Measurements from ENCODE around the gene ISM1. TPM values are rescaled to one million over a fixed set of nuclear protein-coding genes. Genes with fewer than 3 reads are reported as not detected.

The ISM1 gene
- total RNA-seq, 2 donors from 2014 or later, result 0.59 to 1.3 TPM

DNA sequence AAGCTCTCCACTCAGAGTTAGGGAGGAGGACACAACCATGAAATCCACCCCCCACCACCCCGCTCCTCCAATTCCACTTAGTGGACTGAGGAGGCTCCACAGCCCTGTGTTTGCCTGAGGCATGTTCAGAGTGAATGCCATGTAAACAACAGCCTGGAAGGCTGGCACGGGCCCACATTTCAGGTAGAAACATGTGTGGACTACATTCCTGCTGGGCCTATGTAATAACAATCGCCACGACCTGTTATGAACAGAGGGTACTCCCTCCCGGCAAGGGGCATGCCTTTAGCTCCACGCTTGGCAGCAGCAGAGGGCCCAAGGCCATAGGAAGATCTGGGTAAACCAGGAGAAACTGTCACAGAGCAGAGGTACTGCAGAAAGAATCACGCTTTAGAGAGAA, 65.5 kb downstream of the ISM1 start:
- Histone ChIP-seq H3K9me3 (no peaks in the 10 kb centered on the region), H3K27me3 (no peaks in the 10 kb centered on the region), H3K27ac (no peak overlapping the region), H3K4me3 (no peak overlapping the region), H3K36me3 (no peaks in the 10 kb centered on the region), H3K4me1 (no peaks in the 10 kb centered on the region)
- no peak for DNase-seq (ENCODE audit: low spot score)
- TF ChIP-seq CTCF (IDR thresholded peaks at IDR 0.05), result no peak

DNA sequence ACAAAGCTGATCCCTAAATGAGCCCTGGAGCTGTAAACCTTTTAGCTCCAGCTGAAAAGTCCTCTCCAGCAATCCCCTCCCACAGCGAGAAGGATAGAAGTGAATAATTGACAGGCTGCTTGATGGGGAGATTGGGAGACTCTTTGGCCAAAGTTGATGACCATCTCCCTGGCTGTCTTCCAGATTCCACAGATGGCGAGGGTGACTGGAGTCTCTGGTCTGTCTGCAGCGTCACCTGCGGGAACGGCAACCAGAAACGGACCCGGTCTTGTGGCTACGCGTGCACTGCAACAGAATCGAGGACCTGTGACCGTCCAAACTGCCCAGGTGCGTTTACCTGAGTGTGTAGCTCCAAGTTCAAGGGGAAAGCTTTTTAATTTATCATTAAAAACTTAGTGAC, 67.3 kb downstream of the ISM1 start:
- no peaks in the 10 kb centered on the region for H3K36me3 ChIP-seq
- no peaks in the 10 kb centered on the region for H3K4me1 ChIP-seq
- DNase-seq (ENCODE audit: low spot score), result no peak
- no peaks in the 10 kb centered on the region for H3K27me3 ChIP-seq
- no peaks in the 10 kb centered on the region for H3K9me3 ChIP-seq
- H3K4me3 ChIP-seq, result no peak overlapping the region
- no peak overlapping the region for H3K27ac ChIP-seq
- TF ChIP-seq CTCF (IDR thresholded peaks at IDR 0.05), result no peak

- DNase-seq (ENCODE audit: low spot score), result no peak
- Histone ChIP-seq H3K27me3 (no peaks in the 10 kb centered on the region), H3K27ac (no peak overlapping the region), H3K4me1 (no peaks in the 10 kb centered on the region), H3K4me3 (no peak overlapping the region), H3K9me3 (no peaks in the 10 kb centered on the region), H3K36me3 (no peaks in the 10 kb centered on the region)
- TF ChIP-seq CTCF (IDR thresholded peaks at IDR 0.05), result no peak
Measured at GRCh38 chr20:13289031-13289430, 68.0 kb downstream of the ISM1 start.

- Histone ChIP-seq H3K9me3 (no peaks in the 10 kb centered on the region), H3K27ac (no peak overlapping the region), H3K4me3 (no peak overlapping the region), H3K4me1 (no peaks in the 10 kb centered on the region), H3K27me3 (no peaks in the 10 kb centered on the region), H3K36me3 (no peaks in the 10 kb centered on the region)
- no peak for DNase-seq (ENCODE audit: low spot score)
- TF ChIP-seq CTCF (IDR thresholded peaks at IDR 0.05), result no peak
Measured at GRCh38 chr20:13290724-13291123, 69.7 kb downstream of the ISM1 start.

GRCh38 chr20:13291157-13291556, 70.1 kb downstream of the ISM1 start:
- no peak for TF ChIP-seq CTCF (IDR thresholded peaks at IDR 0.05)
- Histone ChIP-seq H3K27ac (no peak overlapping the region), H3K9me3 (no peaks in the 10 kb centered on the region), H3K4me1 (no peaks in the 10 kb centered on the region), H3K36me3 (no peaks in the 10 kb centered on the region), H3K27me3 (no peaks in the 10 kb centered on the region), H3K4me3 (no peak overlapping the region)
- DNase-seq (ENCODE audit: low spot score), result no peak

DNA sequence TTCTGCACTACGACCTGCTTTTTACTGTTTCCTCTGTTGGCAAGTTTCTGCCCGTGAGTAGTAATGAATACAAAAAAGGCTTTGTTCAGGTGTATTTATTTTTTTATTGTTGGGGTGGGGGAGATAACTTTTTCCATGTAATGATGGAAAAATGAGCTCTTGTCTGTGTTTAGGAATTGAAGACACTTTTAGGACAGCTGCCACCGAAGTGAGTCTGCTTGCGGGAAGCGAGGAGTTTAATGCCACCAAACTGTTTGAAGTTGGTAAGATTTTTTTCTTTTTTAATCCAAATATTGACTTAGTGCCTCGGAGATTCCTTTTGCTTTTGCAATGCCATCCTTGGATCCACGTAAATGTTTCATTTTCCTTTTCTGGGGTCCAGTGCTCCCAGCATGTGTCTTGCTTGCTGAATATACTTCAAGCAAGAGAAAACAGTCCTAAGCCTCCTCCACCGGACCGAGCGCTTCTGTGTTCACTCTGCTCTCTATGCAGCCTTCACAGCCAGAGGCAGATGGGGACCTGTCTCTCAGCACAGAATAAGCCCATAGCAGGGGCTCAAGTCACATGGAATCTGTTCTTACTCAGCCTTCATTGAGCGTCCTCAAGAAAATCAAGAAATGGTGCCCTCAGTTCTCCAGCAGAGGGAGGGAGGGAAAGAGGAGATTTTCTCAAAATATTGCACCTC, 71.3 kb downstream of the ISM1 start:
- TF ChIP-seq CTCF (IDR thresholded peaks at IDR 0.05), result no peak
- Histone ChIP-seq H3K36me3 (no peaks in the 10 kb centered on the region), H3K4me1 (no peaks in the 10 kb centered on the region), H3K27me3 (no peaks in the 10 kb centered on the region), H3K27ac (no peak overlapping the region), H3K4me3 (no peak overlapping the region), H3K9me3 (no peaks in the 10 kb centered on the region)
- no peak for DNase-seq (ENCODE audit: low spot score)

All from right atrium auricular region (tissue), 2 donors.